Glutamatergic neuron (in vitro differentiated cells): ENCODE measurements around the gene POLN. TPM values are rescaled to one million over a fixed set of nuclear protein-coding genes. Genes with fewer than 3 reads are reported as not detected.

Experiments
- DNase-seq: peaks from one replicate; pipeline ENCODE4 v3.0.0; 2022
- H3K27ac Mint-ChIP-seq: one replicate; pipeline ENCODE4 v1.8.0; 2020; ENCODE audit warnings: mild to moderate bottlenecking, mixed read lengths, inconsistent platforms; ENCODE audit not compliant: unreplicated experiment
- H3K27me3 Mint-ChIP-seq: one replicate; pipeline ENCODE4 v1.8.0; 2020; ENCODE audit warnings: mild to moderate bottlenecking, moderate library complexity, mixed read lengths, inconsistent platforms; ENCODE audit not compliant: unreplicated experiment
- H3K36me3 Mint-ChIP-seq: one replicate; pipeline ENCODE4 v1.8.0; 2020; ENCODE audit warnings: mild to moderate bottlenecking, mixed read lengths, inconsistent platforms; ENCODE audit not compliant: unreplicated experiment
- H3K4me1 Mint-ChIP-seq: one replicate; pipeline ENCODE4 v1.8.0; 2020; ENCODE audit warnings: mild to moderate bottlenecking, low read depth, mixed read lengths, inconsistent platforms; ENCODE audit not compliant: unreplicated experiment
- H3K4me3 Mint-ChIP-seq: one replicate; pipeline ENCODE4 v1.8.0; 2020; ENCODE audit warnings: mild to moderate bottlenecking, mixed read lengths, inconsistent platforms; ENCODE audit not compliant: unreplicated experiment
- H3K9me3 Mint-ChIP-seq: one replicate; pipeline ENCODE4 v1.8.0; 2020; ENCODE audit warnings: mild to moderate bottlenecking, moderate library complexity, mixed read lengths, inconsistent platforms; ENCODE audit not compliant: unreplicated experiment
- CTCF ChIP-seq: fragments of 200-600 bp; sonication (generic); IDR thresholded peaks from one replicate; pipeline ENCODE4 v1.5.0; 2021; ENCODE audit not compliant: partially characterized antibody, unreplicated experiment
- total RNA-seq: library from RNA; stranded (reverse); fragmentation: NEBNext Ultra II Directional; extraction: Animal tissue kit (Norgen Biotek cat#: 25700); gene quantifications from one replicate; pipeline ENCODE4 v1.2.1, GENCODE V29; 2021; ENCODE audit not compliant: unreplicated experiment

The POLN gene
- total RNA-seq, 1 donor from 2014 or later = 6.8 TPM

- Mint-ChIP-seq H3K9me3 (peaks cover 1% of the 10 kb centered on the region), H3K4me1 (no peaks in the 10 kb centered on the region), H3K36me3 (peaks cover 2% of the 10 kb centered on the region), H3K4me3 (no peak overlapping the region), H3K27ac (no peak overlapping the region), H3K27me3 (peaks cover 5% of the 10 kb centered on the region)
- TF ChIP-seq CTCF = no peak
- no peak for DNase-seq
Observed at GRCh38 chr4:2044542-2045517, 197.1 kb downstream of the POLN start.

DNA sequence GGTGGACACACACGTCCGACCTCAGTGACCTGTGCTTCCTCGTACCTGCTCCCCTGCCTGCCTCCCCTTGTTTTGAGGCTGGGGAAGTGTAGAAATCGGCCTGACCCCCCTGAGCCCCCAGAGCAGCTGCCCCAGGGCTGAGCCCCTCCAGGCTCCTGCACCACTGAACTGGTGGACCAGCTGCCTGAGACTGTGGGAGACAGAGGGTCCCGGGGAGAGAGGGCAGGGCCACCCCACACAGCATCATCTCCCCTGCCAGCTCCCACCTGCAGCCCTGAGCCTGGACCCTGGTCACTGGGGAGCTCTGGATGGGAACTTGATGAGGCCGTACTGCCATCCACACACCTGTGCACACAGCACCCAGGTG is 197.8 kb downstream of the POLN start:
- peaks cover 7% of the 10 kb centered on the region for H3K27me3 Mint-ChIP-seq
- H3K4me3 Mint-ChIP-seq = no peak overlapping the region
- H3K4me1 Mint-ChIP-seq = no peaks in the 10 kb centered on the region

GRCh38 chr4:2043396-2044118 is 198.4 kb downstream of the POLN start:
- Mint-ChIP-seq H3K9me3 (peaks cover 3% of the 10 kb centered on the region), H3K4me1 (no peaks in the 10 kb centered on the region), H3K4me3 (no peak overlapping the region), H3K27ac (no peak overlapping the region), H3K27me3 (peaks cover 12% of the 10 kb centered on the region), H3K36me3 (peaks cover 4% of the 10 kb centered on the region)
- no peak for TF ChIP-seq CTCF
- DNase-seq = no peak

More for the DNA sequence above, 197.8 kb downstream of the POLN start:
- Mint-ChIP-seq H3K9me3 (peaks cover 3% of the 10 kb centered on the region), H3K27ac (no peak overlapping the region), H3K36me3 (peaks cover 4% of the 10 kb centered on the region)
- TF ChIP-seq CTCF = no peak
- DNase-seq = no peak

DNA sequence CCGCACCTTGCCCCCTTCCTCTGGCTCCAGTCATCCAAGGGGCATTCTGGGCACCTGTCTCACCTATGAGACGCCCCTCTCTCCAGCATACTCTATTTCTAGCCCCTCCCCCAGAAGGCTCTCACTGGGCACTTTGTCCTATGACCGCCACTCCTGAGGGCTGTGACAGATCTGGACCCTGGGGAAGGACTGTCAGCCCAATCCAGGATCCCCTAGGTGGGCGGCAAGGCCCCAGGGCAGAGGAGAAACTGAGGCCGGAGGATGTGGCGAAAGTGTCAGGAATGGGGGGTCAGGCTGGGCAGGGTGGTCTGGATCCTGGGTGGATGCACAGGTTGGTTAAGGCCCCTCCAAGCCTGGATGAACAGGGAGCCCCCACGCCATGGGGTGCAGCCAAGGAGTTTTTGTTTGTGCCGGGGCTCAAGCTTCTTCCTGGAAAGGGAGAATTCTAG is 198.9 kb downstream of the POLN start:
- peaks cover 12% of the 10 kb centered on the region for H3K27me3 Mint-ChIP-seq
- peaks cover 4% of the 10 kb centered on the region for H3K36me3 Mint-ChIP-seq
- no peak overlapping the region for H3K27ac Mint-ChIP-seq
- H3K4me1 Mint-ChIP-seq = no peaks in the 10 kb centered on the region
- no peak for DNase-seq
- peak overlapping the region; percentile 85 for H3K4me3 Mint-ChIP-seq
- no peak for TF ChIP-seq CTCF
- peaks cover 3% of the 10 kb centered on the region for H3K9me3 Mint-ChIP-seq
